Trophoblast cell (in vitro differentiated cells and primary cell): ENCODE results near the gene FSTL5.

Source experiments
- DNase-seq, 2 donors: peaks; one replicate each; pipeline ENCODE4 v3.0.0-alpha.2; 2016
- H2AFZ ChIP-seq: 2 replicates; pipeline ENCODE4 v1.6.1; 2013; ENCODE audit warnings: low read length, moderate library complexity, mild to moderate bottlenecking; ENCODE audit not compliant: insufficient read depth, poor library complexity
- H2AK5ac ChIP-seq: 2 replicates; pipeline ENCODE4 v1.6.1; 2013; ENCODE audit warnings: mild to moderate bottlenecking, low read length
- H2BK120ac ChIP-seq: 2 replicates; pipeline ENCODE4 v1.6.1; 2013; ENCODE audit warnings: low read length, mild to moderate bottlenecking, moderate library complexity; ENCODE audit not compliant: insufficient read depth, poor library complexity
- H2BK12ac ChIP-seq: 2 replicates; pipeline ENCODE4 v1.6.1; 2013; ENCODE audit warnings: mild to moderate bottlenecking, low read length, moderate library complexity
- H2BK5ac ChIP-seq: 2 replicates; pipeline ENCODE4 v1.6.1; 2013; ENCODE audit warnings: low read length, low read depth, moderate library complexity, mild to moderate bottlenecking; ENCODE audit not compliant: poor library complexity
- H3K14ac ChIP-seq: 2 replicates; pipeline ENCODE4 v1.6.1; 2013; ENCODE audit warnings: mild to moderate bottlenecking, low read length
- H3K18ac ChIP-seq: 2 replicates; pipeline ENCODE4 v1.6.1; 2013; ENCODE audit warnings: mild to moderate bottlenecking, low read length
- H3K23ac ChIP-seq: 2 replicates; pipeline ENCODE4 v1.6.1; 2013; ENCODE audit warnings: low read length
- H3K27ac ChIP-seq: 2 replicates; pipeline ENCODE4 v1.5.1; 2013; ENCODE audit warnings: low read depth, mild to moderate bottlenecking, inconsistent platforms, low read length, moderate library complexity
- H3K27me3 ChIP-seq: 2 replicates; pipeline ENCODE4 v1.6.1; 2013; ENCODE audit warnings: inconsistent platforms, mild to moderate bottlenecking, low read length, moderate library complexity; ENCODE audit not compliant: insufficient read depth
- H3K36me3 ChIP-seq, 2 experiments: 1 replicate in 1 of 2; 2 replicates in 1 of 2; pipeline ENCODE4 v1.6.1; 2013; ENCODE audit warnings: low read length in 2 of 2, mild to moderate bottlenecking in 2 of 2, moderate library complexity in 1 of 2; ENCODE audit not compliant: insufficient read depth in 2 of 2, control insufficient read depth in 1 of 2
- H3K4ac ChIP-seq: 2 replicates; pipeline ENCODE4 v1.6.1; 2013; ENCODE audit warnings: low read depth, mild to moderate bottlenecking, low read length, moderate library complexity
- H3K4me1 ChIP-seq, 2 experiments: 1 replicate in 1 of 2; 2 replicates in 1 of 2; pipeline ENCODE4 v1.6.1; 2013; ENCODE audit warnings: low read length in 2 of 2, mild to moderate bottlenecking in 2 of 2, moderate library complexity in 1 of 2; ENCODE audit not compliant: insufficient read depth in 2 of 2, control insufficient read depth in 1 of 2
- H3K4me2 ChIP-seq: 2 replicates; pipeline ENCODE4 v1.6.1; 2013; ENCODE audit warnings: inconsistent platforms, mild to moderate bottlenecking, low read length, moderate library complexity
- H3K4me3 ChIP-seq: 2 replicates; pipeline ENCODE4 v1.5.1; 2013; ENCODE audit warnings: mild to moderate bottlenecking, low read depth, low read length, inconsistent platforms
- H3K79me1 ChIP-seq: one replicate; pipeline ENCODE4 v1.6.1; 2013; ENCODE audit warnings: low read length
- H3K79me2 ChIP-seq: 2 replicates; pipeline ENCODE4 v1.6.1; 2013; ENCODE audit warnings: low read length, mild to moderate bottlenecking; ENCODE audit not compliant: control insufficient read depth, insufficient read depth, poor library complexity
- H3K9ac ChIP-seq: 2 replicates; pipeline ENCODE4 v1.6.1; 2013; ENCODE audit warnings: mild to moderate bottlenecking, low read length
- H3K9me3 ChIP-seq: 2 replicates; pipeline ENCODE4 v1.6.1; 2013; ENCODE audit warnings: low read depth, mild to moderate bottlenecking, control low read depth, inconsistent platforms, low read length; ENCODE audit not compliant: insufficient read depth
- H4K12ac ChIP-seq: 2 replicates; pipeline ENCODE4 v1.6.1; 2013; ENCODE audit warnings: low read depth, mild to moderate bottlenecking, low read length, moderate library complexity
- H4K8ac ChIP-seq: 2 replicates; pipeline ENCODE4 v1.6.1; 2013; ENCODE audit warnings: low read depth, mild to moderate bottlenecking, low read length, moderate library complexity
- H4K91ac ChIP-seq: one replicate; pipeline ENCODE4 v1.6.1; 2013; ENCODE audit warnings: low read depth, mild to moderate bottlenecking, low read length, moderate library complexity
- WGBS: extraction: QIAGEN DNeasy Blood & Tissue Kit; methylation state at CpG from one replicate; pipeline ENCODE4 v1.1.7; 2013; ENCODE audit warnings: missing lambda C conversion rate; ENCODE audit not compliant: insufficient read length, insufficient coverage; ENCODE audit errors: extremely low coverage; 5-methylcytosine and 5-hydroxymethylcytosine counted together

FSTL5 gene

DNA sequence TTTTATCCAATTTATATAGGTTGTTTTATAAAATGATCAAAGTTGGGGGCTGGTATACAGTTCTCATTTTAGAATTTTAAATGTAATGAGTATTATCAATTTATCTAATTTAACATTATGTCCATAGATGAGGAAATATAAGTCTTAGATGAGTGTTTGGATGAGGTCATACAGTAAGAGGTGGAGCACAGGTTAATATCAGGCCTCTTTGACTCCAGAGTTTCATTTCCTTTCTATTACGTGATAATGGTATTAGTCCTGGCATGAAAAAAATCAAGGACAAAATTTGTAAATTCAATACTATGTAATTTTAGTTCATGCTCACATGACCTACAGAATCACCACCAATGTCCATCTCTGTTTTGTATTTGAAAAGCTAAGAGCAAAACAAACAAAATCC, 269.8 kb downstream of the FSTL5 start:
- no peak overlapping the region for H2BK120ac ChIP-seq
- H3K4me3 ChIP-seq = no peak overlapping the region
- no peaks in the 10 kb centered on the region for H3K36me3 ChIP-seq
- no peak overlapping the region for H4K12ac ChIP-seq
- H3K4me1 ChIP-seq = no peaks in the 10 kb centered on the region
- no peak overlapping the region for H3K14ac ChIP-seq
- no peaks in the 10 kb centered on the region for H3K79me2 ChIP-seq
- no peak overlapping the region for H3K27ac ChIP-seq
- H4K8ac ChIP-seq = no peak overlapping the region
- no peak overlapping the region for H4K91ac ChIP-seq
- no peak overlapping the region for H3K18ac ChIP-seq
- no peak overlapping the region for H3K9ac ChIP-seq
- no peaks in the 10 kb centered on the region for H3K79me1 ChIP-seq
- no peak overlapping the region for H2AFZ ChIP-seq
- no peak overlapping the region for H2BK5ac ChIP-seq
- H3K23ac ChIP-seq = no peak overlapping the region
- DNase-seq = no peak
- WGBS = no CpG with 5 or more reads among the region's 1 CpG
- H3K27me3 ChIP-seq = no peaks in the 10 kb centered on the region
- no peak overlapping the region for H3K4me2 ChIP-seq
- H3K9me3 ChIP-seq = no peaks in the 10 kb centered on the region
- H2AK5ac ChIP-seq = no peak overlapping the region
- H2BK12ac ChIP-seq = no peak overlapping the region
- no peak overlapping the region for H3K4ac ChIP-seq

DNA sequence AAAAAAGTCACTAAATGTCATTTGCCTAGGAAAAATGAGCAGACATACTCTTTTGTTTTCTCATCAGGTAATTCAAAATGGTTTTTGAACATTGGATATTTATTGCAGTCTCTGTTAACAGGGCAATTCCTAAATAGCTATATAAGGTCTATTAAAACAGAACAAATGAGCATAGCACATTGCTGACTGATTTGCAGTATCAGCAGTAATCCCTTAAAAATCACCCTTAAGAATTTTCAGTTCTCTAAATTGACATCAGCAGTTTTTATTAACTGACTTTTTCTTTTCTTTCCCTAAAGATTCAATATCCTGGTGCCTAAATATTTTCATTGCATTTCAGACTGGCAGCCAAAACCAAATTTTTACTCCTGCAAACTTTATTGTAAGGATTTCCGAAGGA, 270.2 kb downstream of the FSTL5 start:
- H3K79me1 ChIP-seq = no peaks in the 10 kb centered on the region
- WGBS = no CpG with 5 or more reads among the region's 1 CpG
- H2AK5ac ChIP-seq = no peak overlapping the region

DNA sequence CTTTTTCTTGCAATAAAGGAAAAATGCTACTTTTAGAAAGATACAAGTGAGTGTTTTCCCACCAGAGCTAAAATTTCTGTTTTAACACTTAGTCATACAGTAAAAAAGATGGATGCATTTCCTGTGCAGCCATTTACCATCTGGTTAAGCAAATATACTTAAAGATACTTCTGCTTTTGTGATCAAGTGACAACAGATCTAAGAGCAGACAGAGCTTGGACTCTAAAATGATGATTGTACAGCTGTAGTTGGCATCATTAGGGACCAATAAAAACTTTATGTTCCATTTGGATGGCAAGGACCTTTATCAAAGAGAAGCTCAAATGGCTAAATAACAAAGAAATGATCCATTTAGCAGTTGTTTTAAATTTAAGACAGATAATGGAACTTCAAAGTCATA, 270.8 kb downstream of the FSTL5 start:
- Histone ChIP-seq H3K79me1 (no peaks in the 10 kb centered on the region), H2AK5ac (no peak overlapping the region), H3K9ac (no peak overlapping the region), H3K4me2 (no peak overlapping the region), H3K18ac (no peak overlapping the region), H3K4me1 (no peaks in the 10 kb centered on the region), H3K23ac (no peak overlapping the region), H3K4ac (no peak overlapping the region), H4K12ac (no peak overlapping the region), H2BK12ac (no peak overlapping the region), H3K36me3 (no peaks in the 10 kb centered on the region), H3K4me3 (no peak overlapping the region), H4K91ac (no peak overlapping the region), H3K9me3 (no peaks in the 10 kb centered on the region), H2BK120ac (no peak overlapping the region), H3K27me3 (no peaks in the 10 kb centered on the region), H3K79me2 (no peaks in the 10 kb centered on the region), H2AFZ (no peak overlapping the region), H3K14ac (no peak overlapping the region), H2BK5ac (no peak overlapping the region), H3K27ac (no peak overlapping the region), H4K8ac (no peak overlapping the region)
- DNase-seq = no peak

More for the DNA sequence above, 270.2 kb downstream of the FSTL5 start:
- H2AFZ ChIP-seq = no peak overlapping the region
- no peak overlapping the region for H4K91ac ChIP-seq
- H3K4me2 ChIP-seq = no peak overlapping the region
- H2BK120ac ChIP-seq = no peak overlapping the region
- H3K36me3 ChIP-seq = no peaks in the 10 kb centered on the region
- H4K8ac ChIP-seq = no peak overlapping the region
- no peak overlapping the region for H3K18ac ChIP-seq
- DNase-seq = no peak
- H3K4me1 ChIP-seq = no peaks in the 10 kb centered on the region
- H3K23ac ChIP-seq = no peak overlapping the region
- no peak overlapping the region for H3K27ac ChIP-seq
- H3K9ac ChIP-seq = no peak overlapping the region
- no peak overlapping the region for H3K14ac ChIP-seq
- H3K9me3 ChIP-seq = no peaks in the 10 kb centered on the region
- no peak overlapping the region for H2BK12ac ChIP-seq
- H3K79me2 ChIP-seq = no peaks in the 10 kb centered on the region
- H3K4me3 ChIP-seq = no peak overlapping the region
- no peak overlapping the region for H2BK5ac ChIP-seq
- H4K12ac ChIP-seq = no peak overlapping the region
- no peaks in the 10 kb centered on the region for H3K27me3 ChIP-seq
- H3K4ac ChIP-seq = no peak overlapping the region

DNA sequence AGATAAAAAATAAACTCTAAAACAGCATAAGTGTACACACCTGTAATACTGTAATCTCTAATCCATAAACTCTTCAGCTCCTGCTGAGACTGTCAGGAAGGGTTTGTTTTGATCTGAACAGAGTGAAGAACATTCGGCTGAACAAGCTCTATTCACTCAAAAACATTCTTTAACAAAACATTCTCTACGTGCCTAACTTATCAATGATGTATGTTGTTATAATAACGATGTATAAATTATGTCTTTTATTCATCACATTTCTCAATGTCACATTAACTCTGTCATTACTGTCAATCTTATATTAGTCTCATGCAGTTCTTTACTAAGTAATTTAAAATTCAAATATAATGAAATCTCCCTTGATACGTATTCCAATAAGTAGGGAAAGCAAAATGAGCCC, 280.6 kb downstream of the FSTL5 start:
- H2BK5ac ChIP-seq = no peak overlapping the region
- H3K9me3 ChIP-seq = no peaks in the 10 kb centered on the region
- no peaks in the 10 kb centered on the region for H3K79me1 ChIP-seq
- no peaks in the 10 kb centered on the region for H3K36me3 ChIP-seq
- H3K27me3 ChIP-seq = no peaks in the 10 kb centered on the region
- no peak overlapping the region for H3K9ac ChIP-seq
- no peak overlapping the region for H4K8ac ChIP-seq
- no peak for DNase-seq
- H3K4me1 ChIP-seq = no peaks in the 10 kb centered on the region
- H3K4ac ChIP-seq = no peak overlapping the region
- no peak overlapping the region for H3K14ac ChIP-seq
- WGBS = no CpG with 5 or more reads among the region's 4 CpGs
- H3K4me2 ChIP-seq = no peak overlapping the region
- H3K79me2 ChIP-seq = no peaks in the 10 kb centered on the region
- H3K27ac ChIP-seq = no peak overlapping the region
- no peak overlapping the region for H3K23ac ChIP-seq
- no peak overlapping the region for H2AK5ac ChIP-seq
- H2BK12ac ChIP-seq = no peak overlapping the region
- no peak overlapping the region for H4K91ac ChIP-seq
- H4K12ac ChIP-seq = no peak overlapping the region
- H2BK120ac ChIP-seq = no peak overlapping the region
- no peak overlapping the region for H2AFZ ChIP-seq
- H3K18ac ChIP-seq = no peak overlapping the region
- no peak overlapping the region for H3K4me3 ChIP-seq

DNA sequence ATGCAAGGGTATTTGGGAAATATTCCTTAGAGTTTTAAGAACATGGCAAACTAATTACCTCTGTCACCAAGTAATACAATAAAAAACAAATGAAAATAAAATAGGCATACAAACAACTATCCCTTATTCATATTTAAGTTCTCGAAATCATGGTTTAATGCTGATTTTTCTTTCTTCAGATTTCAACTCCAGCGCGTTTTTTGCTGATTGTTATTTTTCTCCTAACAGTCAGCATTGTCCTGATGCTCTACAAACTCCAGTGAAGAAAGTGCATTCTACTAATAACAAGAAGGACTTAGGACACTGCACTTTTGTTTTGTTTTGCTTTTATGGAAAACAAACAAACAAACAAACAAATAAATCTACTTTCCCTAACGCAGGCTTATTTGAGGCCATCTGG, 282.4 kb downstream of the FSTL5 start:
- Histone ChIP-seq H4K12ac (no peak overlapping the region), H3K23ac (no peak overlapping the region), H3K9ac (no peak overlapping the region), H2BK12ac (no peak overlapping the region), H4K8ac (no peak overlapping the region), H2AFZ (no peak overlapping the region), H3K18ac (no peak overlapping the region), H3K14ac (no peak overlapping the region), H3K79me1 (no peaks in the 10 kb centered on the region), H4K91ac (no peak overlapping the region), H3K9me3 (no peaks in the 10 kb centered on the region), H3K36me3 (no peaks in the 10 kb centered on the region), H3K4me2 (no peak overlapping the region), H2BK5ac (no peak overlapping the region), H3K4me1 (no peaks in the 10 kb centered on the region), H3K4ac (no peak overlapping the region), H3K79me2 (no peaks in the 10 kb centered on the region), H2AK5ac (no peak overlapping the region), H3K27ac (no peak overlapping the region), H2BK120ac (no peak overlapping the region), H3K27me3 (no peaks in the 10 kb centered on the region), H3K4me3 (no peak overlapping the region)
- no peak for DNase-seq
- no CpG with 5 or more reads among the region's 4 CpGs for WGBS
